Cardiac fibroblast (primary cell): ENCODE data around the gene PROSER3.

Experiments used
- DNase-seq, 2 donors: peaks; one replicate each; pipeline versions ENCODE4 v3.0.0 to v3.0.0-alpha.2; 2010; ENCODE audit warnings: low read depth in 2 of 2
- H3K4me3 ChIP-seq, 2 donors: replicated peaks in 1 of 2; 1 replicate in 1 of 2; 2 replicates in 1 of 2; pipeline ENCODE4 v1.5.1; 2011; ENCODE audit warnings: low read depth in 2 of 2, low read length in 2 of 2, mild to moderate bottlenecking in 2 of 2, moderate library complexity in 1 of 2
- TF ChIP-seq, protein P1 (sequence below): IDR thresholded peaks from one replicate; pipeline ENCODE4 v1.5.1; 2011; ENCODE audit warnings: low read depth, mild to moderate bottlenecking, low read length, inconsistent platforms

Gene PROSER3

GRCh38 chr19:35739275-35740107, 18.5 kb upstream of the PROSER3 start:
- DNase-seq, result no peak
- TF ChIP-seq, protein P1, sequence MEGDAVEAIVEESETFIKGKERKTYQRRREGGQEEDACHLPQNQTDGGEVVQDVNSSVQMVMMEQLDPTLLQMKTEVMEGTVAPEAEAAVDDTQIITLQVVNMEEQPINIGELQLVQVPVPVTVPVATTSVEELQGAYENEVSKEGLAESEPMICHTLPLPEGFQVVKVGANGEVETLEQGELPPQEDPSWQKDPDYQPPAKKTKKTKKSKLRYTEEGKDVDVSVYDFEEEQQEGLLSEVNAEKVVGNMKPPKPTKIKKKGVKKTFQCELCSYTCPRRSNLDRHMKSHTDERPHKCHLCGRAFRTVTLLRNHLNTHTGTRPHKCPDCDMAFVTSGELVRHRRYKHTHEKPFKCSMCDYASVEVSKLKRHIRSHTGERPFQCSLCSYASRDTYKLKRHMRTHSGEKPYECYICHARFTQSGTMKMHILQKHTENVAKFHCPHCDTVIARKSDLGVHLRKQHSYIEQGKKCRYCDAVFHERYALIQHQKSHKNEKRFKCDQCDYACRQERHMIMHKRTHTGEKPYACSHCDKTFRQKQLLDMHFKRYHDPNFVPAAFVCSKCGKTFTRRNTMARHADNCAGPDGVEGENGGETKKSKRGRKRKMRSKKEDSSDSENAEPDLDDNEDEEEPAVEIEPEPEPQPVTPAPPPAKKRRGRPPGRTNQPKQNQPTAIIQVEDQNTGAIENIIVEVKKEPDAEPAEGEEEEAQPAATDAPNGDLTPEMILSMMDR, result no peak
- peak overlapping the region; percentile 58 to 62 for H3K4me3 ChIP-seq

DNA sequence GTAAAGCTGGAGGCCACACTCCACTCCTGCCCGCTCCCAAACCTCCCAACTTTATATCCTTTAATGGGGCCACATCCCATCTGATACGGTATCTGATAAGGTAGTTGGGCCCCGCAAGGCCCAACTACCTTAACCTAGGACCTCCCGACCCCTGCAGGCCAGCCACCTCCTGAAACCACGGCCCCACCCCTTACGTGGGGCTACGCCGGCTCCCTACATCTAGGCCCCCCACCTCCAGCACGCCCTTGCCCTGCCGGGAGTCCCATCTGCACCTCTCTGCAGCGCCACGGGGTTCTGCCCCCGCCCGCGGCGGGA, 17.9 kb upstream of the PROSER3 start:
- TF ChIP-seq, protein P1, result no peak
- DNase-seq, result no peak
- peak overlapping the region; percentile 58 to 62 for H3K4me3 ChIP-seq

DNA sequence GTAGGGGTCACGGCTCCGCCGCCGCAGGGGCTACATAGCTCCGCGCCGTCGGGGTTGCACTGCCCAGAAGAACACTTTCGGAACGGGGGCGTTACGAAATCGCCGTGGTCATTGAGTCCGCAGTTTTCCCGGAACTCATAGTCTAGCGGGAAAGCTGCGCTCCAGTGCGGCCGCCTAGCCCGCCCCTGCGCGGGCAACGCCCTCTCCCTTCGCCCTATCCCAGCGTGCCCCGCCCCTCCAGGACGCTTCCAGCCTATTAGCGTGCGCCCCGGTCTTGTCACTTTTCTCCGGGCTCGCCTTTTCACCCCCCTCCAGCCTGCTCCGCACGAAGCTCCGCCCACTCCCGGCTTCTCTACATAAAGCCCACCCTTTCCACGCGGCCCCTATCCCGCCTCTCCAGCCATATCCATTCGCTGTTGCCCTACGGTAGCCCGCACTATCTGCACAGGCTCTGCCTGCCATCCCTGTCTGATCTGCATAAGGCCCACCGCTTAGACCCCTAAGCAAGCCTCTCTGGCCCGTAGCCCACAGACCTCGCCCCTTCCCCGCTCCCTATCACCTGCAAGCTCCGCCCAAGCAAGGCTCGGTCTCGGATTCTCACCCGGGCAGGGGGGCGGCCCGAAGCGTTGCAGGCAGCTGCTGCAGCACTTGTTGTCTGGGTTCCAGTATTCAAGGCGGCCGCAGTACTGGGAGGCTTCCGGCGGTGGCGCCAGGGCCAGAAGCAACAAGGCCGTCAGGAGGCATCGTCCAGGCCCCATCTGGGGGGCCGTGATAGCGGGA, 17.4 kb upstream of the PROSER3 start:
- peak overlapping the region; percentile 58 to 62 for H3K4me3 ChIP-seq
- DNase-seq, result peak; percentile 96 to 97
- TF ChIP-seq, protein P1, result peak; percentile 29

GRCh38 chr19:35741203-35741515, 16.8 kb upstream of the PROSER3 start:
- TF ChIP-seq, protein P1, result no peak
- H3K4me3 ChIP-seq, result peak overlapping the region; percentile 58 to 62
- no peak for DNase-seq

- H3K4me3 ChIP-seq, result no peak within 1 kb of the TSS
- TF ChIP-seq, protein P1, result no peak
- no peak for DNase-seq
Observed at GRCh38 chr19:35742121-35742724, 15.8 kb upstream of the PROSER3 start, which contains the start of gene IGFLR1. Gene IGFLR1, minus strand, starts transcription at chr19:35742452. Its CDS starts 1,272 bp downstream, at chr19:35741180.

DNA sequence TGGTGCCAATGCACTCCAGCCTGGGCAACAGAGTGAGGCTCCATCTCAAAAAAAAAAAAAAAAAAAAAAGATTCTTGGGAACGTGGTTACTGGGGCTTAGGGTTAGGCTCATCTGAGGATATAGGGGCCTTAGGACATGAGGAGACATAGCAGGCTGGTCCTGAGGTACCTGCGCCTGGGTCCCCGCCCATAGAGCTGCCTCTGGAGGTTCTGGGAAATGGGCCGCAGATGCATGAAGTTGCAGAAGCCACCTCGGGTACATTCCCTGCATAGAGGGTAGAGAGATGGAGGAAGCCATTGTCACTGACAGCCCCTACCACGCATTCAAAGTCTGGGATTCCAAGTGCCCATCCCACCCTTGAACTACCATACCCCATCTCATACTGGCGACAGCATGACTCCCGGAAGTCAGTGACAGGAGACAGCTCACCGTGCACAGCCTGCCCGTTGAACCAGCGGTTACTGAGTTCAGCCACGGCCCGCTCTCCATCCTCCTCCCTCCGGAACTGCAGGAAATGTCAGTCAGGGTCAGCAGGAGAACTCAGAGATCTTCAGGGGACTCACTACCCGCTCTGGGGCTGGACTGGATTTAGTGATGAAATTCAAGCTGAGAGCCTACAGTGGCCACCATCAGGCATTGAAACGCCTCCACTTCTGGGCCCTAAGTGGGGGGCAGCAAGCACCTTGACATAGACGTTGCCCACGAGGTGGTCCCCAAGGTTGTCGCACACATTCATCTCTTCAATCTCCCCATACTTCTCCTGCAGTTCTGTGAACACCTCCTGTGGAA, 14.1 kb upstream of the PROSER3 start:
- no peak overlapping the region for H3K4me3 ChIP-seq
- TF ChIP-seq, protein P1, result no peak
- no peak for DNase-seq
